Vagina (tissue), 2 donors: ENCODE measurements around the gene CHAD. TPM values are rescaled to one million over a fixed set of nuclear protein-coding genes. Genes with fewer than 3 reads are reported as not detected.
A peak's percentile ranks its signal among the peaks of the same experiment; 100 is the strongest.

Source experiments
- DNase-seq, 2 donors: peaks; one replicate each; pipeline ENCODE4 v3.0.0-alpha.2; 2017; ENCODE audit errors: extremely low spot score in 2 of 2
- H3K27ac ChIP-seq: fragments of 200-600 bp; sonication (generic); one replicate; pipeline ENCODE4 v1.5.1; 2019
- H3K27me3 ChIP-seq: fragments of 200-600 bp; sonication (generic); one replicate; pipeline ENCODE4 v1.5.1; 2019
- H3K36me3 ChIP-seq, 2 donors: fragments of 200-600 bp; sonication (generic); one replicate each; pipeline ENCODE4 v1.5.1; 2017 to 2019
- H3K4me1 ChIP-seq: fragments of 200-600 bp; sonication (generic); one replicate; pipeline ENCODE4 v1.5.1; 2019
- H3K4me3 ChIP-seq, 2 donors: fragments of 200-600 bp; sonication (generic); 1 replicate in 1 of 2; 2 replicates in 1 of 2; pipeline ENCODE4 v1.5.1; 2016 to 2019
- H3K9me3 ChIP-seq: fragments of 200-600 bp; sonication (generic); one replicate; pipeline ENCODE4 v1.5.1; 2019
- CTCF ChIP-seq, 3 experiments: fragments of 450-650 bp in 2 of 3; fragments of 200-600 bp in 1 of 3; sonication (generic) in 1 of 3; IDR thresholded peaks; one replicate each; pipeline ENCODE4 v1.5.1; 2017 to 2019; ENCODE audit warnings: antibody characterized with exemption in 3 of 3, mild to moderate bottlenecking in 2 of 3, moderate library complexity in 2 of 3
- POLR2A ChIP-seq, 2 donors: fragments of 450-650 bp; IDR thresholded peaks; one replicate each; pipeline ENCODE4 v1.6.1; 2017; ENCODE audit warnings: antibody characterized with exemption in 2 of 2, mild to moderate bottlenecking in 2 of 2, moderate library complexity in 2 of 2
- POLR2AphosphoS5 ChIP-seq, 2 donors: sonication (generic); formaldehyde crosslinking; IDR thresholded peaks; one replicate each; pipeline ENCODE4 v1.9.0; 2017; ENCODE audit warnings: antibody characterized with exemption in 2 of 2, mild to moderate bottlenecking in 2 of 2, low read depth in 1 of 2; ENCODE audit not compliant: insufficient read depth in 1 of 2
- intact Hi-C: fragments of 100-400 bp; cut with DNase I; formaldehyde crosslinking; loops from one replicate; pipeline ENCODE4 v1.15.1; 2023
- total RNA-seq: library from RNA; depleted of rRNA; stranded (reverse); fragments of >200 nt; gene quantifications from one replicate; pipeline ENCODE4 v1.2.3, GENCODE V29; 2016

Gene CHAD
- total RNA-seq, 1 donor from 2014 or later, result not detected

GRCh38 chr17:50426472-50426782 is 42.3 kb downstream of the CHAD start:
- Histone ChIP-seq H3K4me1 (peaks cover 70% of the 10 kb centered on the region), H3K27me3 (no peaks in the 10 kb centered on the region)
- intact Hi-C loops, result no loop called here

GRCh38 chr17:50425682-50426471 is 42.8 kb downstream of the CHAD start, which contains the start of gene ACSF2:
ACSF2 (plus strand) TSS chr17:50426218; CDS start chr17:50426262, 44 bp downstream.
- intact Hi-C loops, result no loop called here
- DNase-seq, result no peak

More at GRCh38 chr17:50426472-50426782, 42.3 kb downstream of the CHAD start:
- no peaks in the 10 kb centered on the region for H3K36me3 ChIP-seq
- DNase-seq, result no peak
- no peaks in the 10 kb centered on the region for H3K9me3 ChIP-seq
- peak overlapping the region; percentile 72 for H3K4me3 ChIP-seq
- no peak for TF ChIP-seq CTCF (IDR thresholded peaks at IDR 0.05)
- no peak for TF ChIP-seq POLR2AphosphoS5 (IDR thresholded peaks at IDR 0.05; ENCODE audit: insufficient read depth in 1 of 2, low read depth in 1 of 2)
- no peak for TF ChIP-seq POLR2A (IDR thresholded peaks at IDR 0.05)
- H3K27ac ChIP-seq, result peak overlapping the region; percentile 89

GRCh38 chr17:50424996-50425681 is 43.5 kb downstream of the CHAD start:
- no peak for DNase-seq
- H3K36me3 ChIP-seq, result no peaks in the 10 kb centered on the region
- peaks cover 76% of the 10 kb centered on the region for H3K4me1 ChIP-seq
- TF ChIP-seq CTCF (IDR thresholded peaks at IDR 0.05) (no peak), POLR2AphosphoS5 (IDR thresholded peaks at IDR 0.05; ENCODE audit: insufficient read depth in 1 of 2, low read depth in 1 of 2) (no peak), POLR2A (IDR thresholded peaks at IDR 0.05) (no peak)
- intact Hi-C loops, result no loop called here
- peak overlapping the region; percentile 89 for H3K27ac ChIP-seq
- no peaks in the 10 kb centered on the region for H3K27me3 ChIP-seq
- peak overlapping the region; percentile 72 for H3K4me3 ChIP-seq
- H3K9me3 ChIP-seq, result no peaks in the 10 kb centered on the region

More at GRCh38 chr17:50425682-50426471, 42.8 kb downstream of the CHAD start, which contains the start of gene ACSF2:
- Histone ChIP-seq H3K27me3 (no peaks in the 10 kb centered on the region), H3K4me1 (peaks cover 75% of the 10 kb centered on the region), H3K36me3 (no peaks in the 10 kb centered on the region), H3K9me3 (no peaks in the 10 kb centered on the region), H3K27ac (peak within 1 kb of the TSS; percentile 89), H3K4me3 (peak within 1 kb of the TSS; percentile 72)
- peak in 1 of 2 donors; percentile 61 for TF ChIP-seq POLR2A (IDR thresholded peaks at IDR 0.05)
- no peak for TF ChIP-seq CTCF (IDR thresholded peaks at IDR 0.05)
- peak in 1 of 2 donors; percentile 72 for TF ChIP-seq POLR2AphosphoS5 (IDR thresholded peaks at IDR 0.05; ENCODE audit: insufficient read depth in 1 of 2, low read depth in 1 of 2)

DNA sequence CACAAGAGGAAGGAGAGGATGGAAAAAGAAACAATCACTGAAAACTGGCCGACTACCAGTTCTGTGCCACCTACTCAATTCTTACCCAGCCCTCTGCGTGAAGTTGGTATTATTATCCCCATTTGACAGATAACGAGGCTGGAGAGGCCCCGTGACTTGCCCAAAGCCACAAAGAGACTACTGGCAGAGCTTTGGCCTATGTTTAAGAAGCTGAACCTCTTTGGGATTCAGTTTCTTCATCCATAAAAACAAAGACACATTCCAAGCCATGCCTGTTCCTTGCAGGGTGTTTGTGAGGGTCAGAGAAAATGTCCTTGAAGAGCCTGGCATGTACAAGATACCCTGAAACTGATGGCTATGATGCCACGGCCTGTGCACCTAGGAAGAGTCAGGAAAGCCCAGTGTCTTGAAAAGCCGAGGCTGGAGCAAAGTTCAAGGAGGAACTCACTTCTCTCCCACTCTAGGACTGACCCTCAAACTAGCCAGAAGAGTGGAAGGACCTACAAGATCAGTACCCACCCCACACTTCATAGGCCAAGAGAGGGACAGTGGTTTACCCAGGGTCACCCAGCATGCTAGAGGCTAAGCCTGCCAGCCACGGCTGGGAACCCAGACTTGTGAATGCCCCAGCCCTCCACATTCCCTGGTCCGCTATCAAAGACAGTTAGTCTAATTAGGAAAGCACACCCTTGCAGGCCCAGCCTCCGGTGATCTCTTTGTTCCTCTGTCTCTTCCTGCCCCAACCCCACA is 44.3 kb downstream of the CHAD start:
- H3K4me1 ChIP-seq, result peaks cover 69% of the 10 kb centered on the region
- H3K27ac ChIP-seq, result peak overlapping the region; percentile 89

More for the DNA sequence above, 44.3 kb downstream of the CHAD start:
- H3K27me3 ChIP-seq, result no peaks in the 10 kb centered on the region
- H3K4me3 ChIP-seq, result no peak overlapping the region
- TF ChIP-seq POLR2A (IDR thresholded peaks at IDR 0.05) (no peak), CTCF (IDR thresholded peaks at IDR 0.05) (no peak), POLR2AphosphoS5 (IDR thresholded peaks at IDR 0.05; ENCODE audit: insufficient read depth in 1 of 2, low read depth in 1 of 2) (no peak)
- H3K36me3 ChIP-seq, result no peaks in the 10 kb centered on the region
- no peaks in the 10 kb centered on the region for H3K9me3 ChIP-seq
- DNase-seq, result no peak
- intact Hi-C loops, result no loop called here
